ENCODE measurements around the gene DNM3. TPM values are rescaled to one million over a fixed set of nuclear protein-coding genes. Genes with fewer than 3 reads are reported as not detected.

DNM3 gene
- polyA plus RNA-seq, 1 of the 3 experiments (the other 2 are of a cell fraction) = 0.43 TPM

DNA sequence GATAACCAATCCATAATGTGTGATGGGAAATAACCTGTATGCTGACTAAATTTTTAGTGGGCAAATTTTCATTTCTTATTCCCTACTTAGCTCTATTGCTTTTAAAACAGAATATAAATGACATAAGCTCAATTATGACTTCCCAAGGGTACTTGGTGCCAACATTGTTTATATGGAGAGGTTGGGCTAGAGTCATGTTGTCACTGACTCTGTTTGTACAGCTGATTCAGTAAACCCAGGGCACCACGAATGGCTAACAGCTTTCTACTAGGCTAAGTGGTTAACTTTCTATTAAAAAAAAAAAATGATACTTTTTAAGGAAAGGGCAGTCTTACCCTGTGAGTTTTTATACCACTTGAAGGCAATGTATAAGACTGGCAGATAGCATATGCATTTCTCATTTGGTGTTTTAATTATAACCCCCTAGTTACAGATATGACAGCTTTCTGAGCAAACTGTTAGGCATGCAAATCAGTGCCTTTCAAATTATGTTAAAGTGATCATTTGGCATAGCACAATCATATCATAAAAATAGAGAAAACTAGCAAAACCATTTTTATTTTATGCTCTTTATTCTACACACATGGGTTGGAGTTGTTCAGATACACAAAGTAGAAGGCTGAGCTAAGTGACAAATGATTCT is 147.1 kb downstream of the DNM3 start:
- 32% methylated on average over 1 of the region's 1 CpG for WGBS (ENCODE audit: low lambda C conversion rate)
- H3K9me2 ChIP-seq = no peaks in the 10 kb centered on the region

DNA sequence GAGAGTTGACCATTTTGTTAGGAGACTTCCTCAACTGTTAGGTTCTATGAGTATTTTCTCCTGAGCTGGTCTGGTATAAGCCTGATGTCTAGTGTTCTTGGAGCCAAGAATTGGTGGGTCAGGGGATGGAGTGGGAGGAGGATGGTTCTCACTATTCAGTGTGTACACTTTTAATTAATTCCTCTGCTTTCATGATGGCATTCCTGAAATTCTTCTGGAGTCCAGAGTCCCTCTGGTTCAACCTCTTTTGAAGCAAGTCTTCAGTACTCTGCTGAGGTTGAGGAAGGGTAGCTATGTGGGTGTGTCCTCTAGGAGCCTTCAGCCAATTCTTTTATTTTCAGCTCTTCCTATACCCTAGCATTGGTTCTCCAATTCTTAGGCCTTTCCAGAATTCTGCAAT is 149.1 kb downstream of the DNM3 start:
- Histone ChIP-seq H3K36me3 (replicated peaks in 1 of 2; ENCODE audit: control insufficient read depth in 1 of 2, insufficient read depth in 2 of 2, low read length in 1 of 2) (no peaks in the 10 kb centered on the region), H3K9me2 (no peaks in the 10 kb centered on the region), H3K9ac (no peak overlapping the region), H3K27me3 (ENCODE audit: insufficient read depth) (no peaks in the 10 kb centered on the region), H3K4me1 (ENCODE audit: control insufficient read depth in 1 of 2, insufficient read depth in 2 of 2, low read depth in 1 of 2, low read length in 1 of 2) (no peaks in the 10 kb centered on the region), H3F3A (replicated peaks; ENCODE audit: insufficient read depth) (no peaks in the 10 kb centered on the region), H3K9me3 (no peaks in the 10 kb centered on the region), H3K4me3 (ENCODE audit: low read depth in 2 of 2, low read length in 1 of 2) (no peak overlapping the region), H2AFZ (ENCODE audit: low read depth) (no peak overlapping the region), H4K20me1 (ENCODE audit: insufficient read depth) (no peaks in the 10 kb centered on the region), H3K79me2 (ENCODE audit: insufficient read depth) (no peaks in the 10 kb centered on the region), H3K4me2 (no peak overlapping the region), H3K27ac (ENCODE audit: low read depth in 2 of 2, low read length in 1 of 2) (no peak overlapping the region)
- ChIA-PET CTCF (interaction anchor here (1.9 to 17.9 kb wide), 2 partner anchors 12 to 186 kb away, joined by 11 to 413 read pairs; no protein-coding TSS in a partner anchor), POLR2A (no interaction called here)
- TF ChIP-seq CHD2 (IDR thresholded peaks at IDR 0.05; ENCODE audit: low read length, partially characterized antibody) = no peak
- TF ChIP-seq, protein P1, sequence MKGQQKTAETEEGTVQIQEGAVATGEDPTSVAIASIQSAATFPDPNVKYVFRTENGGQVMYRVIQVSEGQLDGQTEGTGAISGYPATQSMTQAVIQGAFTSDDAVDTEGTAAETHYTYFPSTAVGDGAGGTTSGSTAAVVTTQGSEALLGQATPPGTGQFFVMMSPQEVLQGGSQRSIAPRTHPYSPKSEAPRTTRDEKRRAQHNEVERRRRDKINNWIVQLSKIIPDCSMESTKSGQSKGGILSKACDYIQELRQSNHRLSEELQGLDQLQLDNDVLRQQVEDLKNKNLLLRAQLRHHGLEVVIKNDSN (IDR thresholded peaks at IDR 0.05; ENCODE audit: borderline replicate concordance, low read depth) = no peak
- no peak for TF ChIP-seq SIN3A (IDR thresholded peaks at IDR 0.05; ENCODE audit: borderline replicate concordance, low read depth, low read length)
- TF ChIP-seq YY1 (IDR thresholded peaks at IDR 0.05; ENCODE audit: low read depth) = no peak
- TF ChIP-seq, protein P2, sequence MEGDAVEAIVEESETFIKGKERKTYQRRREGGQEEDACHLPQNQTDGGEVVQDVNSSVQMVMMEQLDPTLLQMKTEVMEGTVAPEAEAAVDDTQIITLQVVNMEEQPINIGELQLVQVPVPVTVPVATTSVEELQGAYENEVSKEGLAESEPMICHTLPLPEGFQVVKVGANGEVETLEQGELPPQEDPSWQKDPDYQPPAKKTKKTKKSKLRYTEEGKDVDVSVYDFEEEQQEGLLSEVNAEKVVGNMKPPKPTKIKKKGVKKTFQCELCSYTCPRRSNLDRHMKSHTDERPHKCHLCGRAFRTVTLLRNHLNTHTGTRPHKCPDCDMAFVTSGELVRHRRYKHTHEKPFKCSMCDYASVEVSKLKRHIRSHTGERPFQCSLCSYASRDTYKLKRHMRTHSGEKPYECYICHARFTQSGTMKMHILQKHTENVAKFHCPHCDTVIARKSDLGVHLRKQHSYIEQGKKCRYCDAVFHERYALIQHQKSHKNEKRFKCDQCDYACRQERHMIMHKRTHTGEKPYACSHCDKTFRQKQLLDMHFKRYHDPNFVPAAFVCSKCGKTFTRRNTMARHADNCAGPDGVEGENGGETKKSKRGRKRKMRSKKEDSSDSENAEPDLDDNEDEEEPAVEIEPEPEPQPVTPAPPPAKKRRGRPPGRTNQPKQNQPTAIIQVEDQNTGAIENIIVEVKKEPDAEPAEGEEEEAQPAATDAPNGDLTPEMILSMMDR (IDR thresholded peaks at IDR 0.05) = no peak
- no peak for TF ChIP-seq ELF1 (IDR thresholded peaks at IDR 0.05)
- DNase-seq = no peak

More for the DNA sequence above, 147.1 kb downstream of the DNM3 start:
- H3K27ac ChIP-seq (ENCODE audit: low read depth in 2 of 2, low read length in 1 of 2) = no peak overlapping the region
- no peaks in the 10 kb centered on the region for H3K79me2 ChIP-seq (ENCODE audit: insufficient read depth)
- CTCF ChIA-PET = interaction anchor here (0.9 to 17.9 kb wide), 5 partner anchors 14 to 411 kb away, joined by 3 to 413 read pairs (median 4); no protein-coding TSS in a partner anchor
- H2AFZ ChIP-seq (ENCODE audit: low read depth) = no peak overlapping the region
- no peak overlapping the region for H3K4me2 ChIP-seq
- no peaks in the 10 kb centered on the region; a peak in 1 of 4 replicates for H3K4me1 ChIP-seq (ENCODE audit: control insufficient read depth in 1 of 2, insufficient read depth in 2 of 2, low read depth in 1 of 2, low read length in 1 of 2)
- no peaks in the 10 kb centered on the region for H3K27me3 ChIP-seq (ENCODE audit: insufficient read depth)
- H3K9ac ChIP-seq = no peak overlapping the region
- no peak overlapping the region for H3K4me3 ChIP-seq (ENCODE audit: low read depth in 2 of 2, low read length in 1 of 2)
- TF ChIP-seq EP300 (IDR thresholded peaks at IDR 0.05; ENCODE audit: borderline replicate concordance in 1 of 2, low read depth in 1 of 2, low read length in 1 of 2) (no peak), FOXJ3 (CRISPR knock-in tag; IDR thresholded peaks at IDR 0.05) (no peak), MEF2A (IDR thresholded peaks at IDR 0.05; ENCODE audit: borderline replicate concordance, low read depth) (no peak), NFIC (IDR thresholded peaks at IDR 0.05; ENCODE audit: borderline replicate concordance) (no peak), FOXM1 (IDR thresholded peaks at IDR 0.05; ENCODE audit: low read depth) (no peak), SMC3 (IDR thresholded peaks at IDR 0.05; ENCODE audit: low read depth, low read length) (no peak), GABPA (IDR thresholded peaks at IDR 0.05; ENCODE audit: low read depth) (no peak), GATA2 (CRISPR knock-in tag; IDR thresholded peaks at IDR 0.05) (no peak)
- TF ChIP-seq, protein P3, sequence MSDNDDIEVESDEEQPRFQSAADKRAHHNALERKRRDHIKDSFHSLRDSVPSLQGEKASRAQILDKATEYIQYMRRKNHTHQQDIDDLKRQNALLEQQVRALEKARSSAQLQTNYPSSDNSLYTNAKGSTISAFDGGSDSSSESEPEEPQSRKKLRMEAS (IDR thresholded peaks at IDR 0.05; ENCODE audit: low read depth) = no peak
- TF ChIP-seq, protein P4, sequence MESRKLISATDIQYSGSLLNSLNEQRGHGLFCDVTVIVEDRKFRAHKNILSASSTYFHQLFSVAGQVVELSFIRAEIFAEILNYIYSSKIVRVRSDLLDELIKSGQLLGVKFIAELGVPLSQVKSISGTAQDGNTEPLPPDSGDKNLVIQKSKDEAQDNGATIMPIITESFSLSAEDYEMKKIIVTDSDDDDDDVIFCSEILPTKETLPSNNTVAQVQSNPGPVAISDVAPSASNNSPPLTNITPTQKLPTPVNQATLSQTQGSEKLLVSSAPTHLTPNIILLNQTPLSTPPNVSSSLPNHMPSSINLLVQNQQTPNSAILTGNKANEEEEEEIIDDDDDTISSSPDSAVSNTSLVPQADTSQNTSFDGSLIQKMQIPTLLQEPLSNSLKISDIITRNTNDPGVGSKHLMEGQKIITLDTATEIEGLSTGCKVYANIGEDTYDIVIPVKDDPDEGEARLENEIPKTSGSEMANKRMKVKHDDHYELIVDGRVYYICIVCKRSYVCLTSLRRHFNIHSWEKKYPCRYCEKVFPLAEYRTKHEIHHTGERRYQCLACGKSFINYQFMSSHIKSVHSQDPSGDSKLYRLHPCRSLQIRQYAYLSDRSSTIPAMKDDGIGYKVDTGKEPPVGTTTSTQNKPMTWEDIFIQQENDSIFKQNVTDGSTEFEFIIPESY (IDR thresholded peaks at IDR 0.05; ENCODE audit: borderline replicate concordance, low read depth) = no peak
- TF ChIP-seq, protein P5, sequence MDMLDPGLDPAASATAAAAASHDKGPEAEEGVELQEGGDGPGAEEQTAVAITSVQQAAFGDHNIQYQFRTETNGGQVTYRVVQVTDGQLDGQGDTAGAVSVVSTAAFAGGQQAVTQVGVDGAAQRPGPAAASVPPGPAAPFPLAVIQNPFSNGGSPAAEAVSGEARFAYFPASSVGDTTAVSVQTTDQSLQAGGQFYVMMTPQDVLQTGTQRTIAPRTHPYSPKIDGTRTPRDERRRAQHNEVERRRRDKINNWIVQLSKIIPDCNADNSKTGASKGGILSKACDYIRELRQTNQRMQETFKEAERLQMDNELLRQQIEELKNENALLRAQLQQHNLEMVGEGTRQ (IDR thresholded peaks at IDR 0.05; ENCODE audit: borderline replicate concordance, low read depth, low read length) = no peak
- TF ChIP-seq, protein P1 (IDR thresholded peaks at IDR 0.05; ENCODE audit: borderline replicate concordance, low read depth) = no peak
- H3K36me3 ChIP-seq (replicated peaks in 1 of 2; ENCODE audit: control insufficient read depth in 1 of 2, insufficient read depth in 2 of 2, low read length in 1 of 2) = no peaks in the 10 kb centered on the region
- no peak for DNase-seq
- no peaks in the 10 kb centered on the region for H4K20me1 ChIP-seq (ENCODE audit: insufficient read depth)
- H3F3A ChIP-seq (replicated peaks; ENCODE audit: insufficient read depth) = no peaks in the 10 kb centered on the region
- H3K9me3 ChIP-seq = no peaks in the 10 kb centered on the region
- POLR2A ChIA-PET = no interaction called here
